ENCODE data around the gene IVL.

Gene IVL

DNA sequence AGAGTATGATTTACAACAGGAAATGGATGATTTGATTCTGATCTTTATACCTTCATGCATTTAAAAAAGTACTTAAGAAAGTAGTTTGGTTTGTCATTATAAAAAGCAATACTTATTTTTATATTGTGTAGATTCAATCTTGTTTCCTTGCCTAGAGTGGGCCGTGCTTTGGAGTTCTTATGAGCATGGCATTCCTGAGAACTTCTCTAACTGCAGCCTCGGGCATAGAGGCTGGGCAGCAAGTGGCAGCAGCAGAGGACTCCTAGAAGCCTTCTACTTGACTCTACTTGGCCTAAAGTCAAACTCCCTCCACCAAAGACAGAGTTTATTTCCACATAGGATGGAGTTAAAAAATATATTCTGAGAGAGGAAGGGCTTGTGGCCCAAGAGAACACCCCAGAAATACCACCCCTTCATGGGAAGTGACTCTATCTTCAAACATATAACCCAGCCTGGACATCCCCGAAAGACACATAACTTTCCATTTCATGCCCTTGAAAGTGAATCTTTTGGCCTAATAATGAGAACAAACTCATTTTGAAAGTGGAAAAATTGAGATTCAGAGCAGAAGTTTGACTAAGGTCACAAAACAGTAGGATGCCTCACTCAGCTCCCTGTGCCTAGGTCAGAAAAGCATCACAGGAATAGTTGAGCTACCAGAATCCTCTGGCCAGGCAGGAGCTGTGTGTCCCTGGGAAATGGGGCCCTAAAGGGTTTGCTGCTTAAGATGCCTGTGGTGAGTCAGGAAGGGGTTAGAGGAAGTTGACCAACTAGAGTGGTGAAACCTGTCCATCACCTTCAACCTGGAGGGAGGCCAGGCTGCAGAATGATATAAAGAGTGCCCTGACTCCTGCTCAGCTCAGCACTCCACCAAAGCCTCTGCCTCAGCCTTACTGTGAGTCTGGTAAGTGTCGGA lies at the start of gene IVL:
TSS of gene IVL (plus strand) at position 861 of the 916 bp plus-strand sequence. CDS start 1,252 bp downstream, outside the sequence.
- no peak for DNase-seq

GRCh38 chr1:152859696-152860095 lies 48.6 kb upstream of the IVL start, which contains the start of gene LCE7A:
Gene LCE7A (plus strand): TSS chr1:152859996. CDS start chr1:152860698, 702 bp downstream.
- DNase-seq: no peak

- DNase-seq: no peak
Measured at GRCh38 chr1:152860129-152860528, 48.2 kb upstream of the IVL start.

- DNase-seq: no peak
Measured at GRCh38 chr1:152861374-152861773, 47.0 kb upstream of the IVL start.

DNA sequence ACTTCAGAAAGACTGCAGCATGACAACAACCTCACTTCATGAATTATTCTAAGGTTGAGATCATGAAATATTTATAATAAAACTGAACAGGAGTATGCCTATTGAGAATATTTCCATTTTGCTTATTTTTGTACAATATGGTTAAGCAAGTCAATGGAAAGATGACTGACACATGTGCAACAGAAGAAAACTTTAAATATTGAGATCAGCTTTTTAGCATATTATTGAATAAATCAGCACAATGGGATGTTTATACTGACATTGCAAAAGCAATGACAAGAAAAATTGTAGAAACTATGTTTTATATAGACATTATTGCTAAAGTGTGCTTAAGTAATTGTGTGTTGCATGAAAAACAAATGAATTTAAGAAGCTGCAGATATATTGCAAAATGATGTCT lies 43.9 kb upstream of the IVL start:
- DNase-seq: no peak

GRCh38 chr1:152866321-152866720 lies 42.0 kb upstream of the IVL start:
- DNase-seq: no peak

DNA sequence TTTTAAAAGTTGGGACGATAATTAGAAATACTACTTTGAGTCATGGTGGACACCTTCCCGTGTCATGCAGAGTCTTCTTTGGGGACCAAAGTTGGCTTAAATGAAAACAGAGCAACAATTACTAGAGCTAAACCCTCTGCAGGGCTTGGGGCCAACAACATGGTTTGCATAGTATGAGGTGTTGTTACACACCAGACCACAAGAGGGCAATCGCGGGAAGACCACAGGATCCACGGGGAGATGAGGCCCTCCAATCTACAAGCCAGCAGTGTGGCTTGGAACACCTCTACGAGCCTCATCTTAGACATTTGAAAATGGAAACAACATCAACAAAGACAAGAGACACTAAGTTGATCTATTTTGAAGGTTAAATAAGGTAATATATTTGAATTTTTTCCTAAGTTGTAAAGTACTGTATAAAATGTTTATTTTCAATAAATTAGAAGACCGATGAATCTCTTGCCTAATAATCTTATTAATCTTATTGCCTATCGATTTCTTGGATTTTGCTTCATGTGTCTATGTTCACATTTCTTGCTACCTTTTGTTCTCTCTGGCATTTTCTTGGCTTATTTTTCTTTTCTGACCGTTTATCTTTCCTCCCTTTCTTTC lies 38.4 kb upstream of the IVL start:
- peak; percentile 49 to 75 for DNase-seq

- DNase-seq: no peak
Measured at GRCh38 chr1:152870831-152871730, 37.3 kb upstream of the IVL start.

DNA sequence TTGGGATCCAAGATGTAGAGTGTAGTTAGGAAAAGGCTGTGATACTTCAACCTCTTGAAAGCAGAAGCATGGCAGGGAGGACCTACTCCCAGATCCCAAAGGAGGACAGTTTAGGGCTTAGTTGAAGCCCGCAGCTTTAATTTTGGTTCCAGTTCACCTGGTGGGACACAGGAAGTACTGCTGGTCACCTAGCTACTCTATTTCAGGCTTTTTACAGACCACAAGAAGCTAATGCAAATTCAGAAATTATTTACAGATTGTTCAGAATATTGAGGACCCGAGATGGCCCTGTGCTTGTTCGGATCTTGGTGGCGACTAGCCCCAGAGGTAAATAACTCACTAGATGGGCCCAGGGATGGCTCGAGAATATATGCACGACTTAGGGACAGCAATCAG lies 36.6 kb upstream of the IVL start:
- DNase-seq: no peak

GRCh38 chr1:152873495-152873894 lies 34.9 kb upstream of the IVL start:
- no peak for DNase-seq

- DNase-seq: no peak
Measured at GRCh38 chr1:152876827-152877226, 31.5 kb upstream of the IVL start.

DNA sequence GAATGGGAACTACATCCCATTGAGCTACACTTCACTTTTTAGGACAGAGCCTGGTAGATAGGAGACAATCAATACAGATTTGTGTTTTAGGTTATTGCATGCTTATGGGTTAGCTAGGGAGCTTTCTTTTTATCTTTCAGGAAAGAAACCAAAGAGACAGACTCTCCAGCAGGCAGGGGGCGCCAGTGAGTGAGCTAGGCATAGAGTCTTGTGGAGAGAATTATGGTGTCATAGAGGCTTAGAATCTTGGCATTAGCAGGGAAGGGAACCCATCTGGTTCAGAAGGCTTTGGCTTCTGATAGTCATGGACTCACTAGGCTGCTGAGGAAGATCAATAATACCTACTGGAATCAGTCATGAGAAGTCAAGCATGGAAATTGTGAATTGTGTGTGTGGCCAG lies 30.3 kb upstream of the IVL start, which contains the start of gene SMCP:
TSS of gene SMCP (plus strand) at position 281 of the 400 bp plus-strand sequence. CDS start 6,101 bp downstream, outside the sequence.
- DNase-seq: no peak

- DNase-seq: no peak
Measured at GRCh38 chr1:152879559-152880198, 28.7 kb upstream of the IVL start.

DNA sequence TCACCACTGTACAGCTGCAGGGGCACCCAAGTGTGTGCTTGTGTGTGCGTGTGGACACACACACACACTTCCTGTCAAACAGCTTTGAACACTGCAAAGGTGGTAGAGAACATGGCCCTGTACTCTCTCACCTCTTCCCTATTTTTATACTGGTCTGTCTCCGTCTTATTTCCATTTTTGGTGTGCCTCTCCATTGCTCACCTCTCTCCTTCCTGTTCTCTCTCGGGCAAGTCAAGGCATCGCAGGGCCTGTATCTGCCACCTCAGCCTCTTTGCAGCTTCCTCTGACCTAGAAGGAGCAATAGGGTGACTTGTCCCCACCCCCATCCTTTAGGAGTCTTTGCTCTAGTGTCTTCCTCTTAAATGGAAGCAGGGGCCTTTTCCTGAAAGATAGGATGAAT lies 28.0 kb upstream of the IVL start:
- DNase-seq: no peak

- no peak for DNase-seq
Measured at GRCh38 chr1:152880907-152881306, 27.4 kb upstream of the IVL start.

GRCh38 chr1:152884085-152884484 lies 24.3 kb upstream of the IVL start:
- no peak for DNase-seq

DNA sequence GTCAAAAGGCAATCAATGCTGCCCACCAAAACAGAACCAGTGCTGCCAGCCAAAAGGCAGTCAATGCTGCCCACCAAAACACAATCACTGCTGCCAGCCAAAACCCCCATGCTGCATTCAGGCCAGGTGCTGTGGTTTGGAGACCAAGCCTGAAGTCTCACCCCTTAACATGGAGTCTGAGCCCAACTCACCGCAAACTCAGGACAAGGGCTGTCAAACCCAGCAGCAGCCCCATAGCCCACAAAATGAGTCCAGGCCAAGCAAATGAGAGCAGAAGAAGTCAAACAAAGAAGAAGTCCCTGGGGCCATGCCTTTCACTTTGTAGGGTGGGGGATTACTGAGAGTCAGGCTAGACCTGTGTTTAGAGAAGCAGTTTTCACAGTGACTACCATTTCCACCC lies 23.8 kb upstream of the IVL start:
- no peak for DNase-seq

GRCh38 chr1:152884966-152885624 lies 23.3 kb upstream of the IVL start:
- no peak for DNase-seq

DNA sequence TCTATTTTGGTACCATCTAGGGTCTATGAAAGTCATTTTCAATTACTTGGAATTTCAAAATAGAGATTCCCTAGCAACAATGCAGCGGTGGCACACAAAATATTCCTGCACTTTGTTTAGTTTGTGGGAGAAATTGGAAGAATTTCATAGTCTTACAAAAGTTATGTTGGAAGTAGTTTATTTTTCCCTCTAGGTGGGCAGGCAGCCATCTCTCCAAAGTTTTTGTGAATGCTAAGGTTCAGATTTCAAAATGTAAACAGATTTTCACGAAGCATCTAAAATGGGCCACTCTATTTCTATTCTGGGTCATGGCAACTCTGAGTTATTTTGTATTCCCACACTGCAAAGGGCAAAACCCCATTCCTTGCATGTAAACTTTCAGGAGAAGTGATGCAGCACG lies 22.3 kb upstream of the IVL start:
- no peak for DNase-seq

- DNase-seq: no peak
Measured at GRCh38 chr1:152886758-152887409, 21.5 kb upstream of the IVL start.

DNA sequence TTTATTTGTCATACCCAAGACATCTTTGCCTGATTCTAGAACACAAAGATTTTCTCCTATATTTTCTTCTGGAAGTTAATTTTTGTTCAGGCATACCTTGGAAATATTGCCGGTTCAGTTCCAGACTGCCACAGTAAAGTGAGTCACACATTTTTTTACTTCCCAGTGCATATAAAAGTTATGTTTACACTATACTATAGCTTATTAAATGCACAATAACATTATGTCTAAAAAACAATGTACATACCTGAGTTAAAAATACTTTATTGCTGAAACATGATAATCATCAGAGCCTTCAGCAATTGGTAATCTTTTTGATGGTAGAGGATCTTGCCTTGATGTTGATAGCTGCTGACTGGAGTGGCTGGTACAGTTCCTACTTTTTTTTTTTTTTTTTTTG lies 20.2 kb upstream of the IVL start:
- DNase-seq: no peak

Measured in Kasumi-1 (cell line).